IPS-20b (cell line): ENCODE measurements around the gene IL36RN.

Source experiments
- H3K27ac ChIP-seq: one replicate; pipeline ENCODE4 v1.5.1; 2013; ENCODE audit warnings: low read length
- H3K27me3 ChIP-seq: 2 replicates; pipeline ENCODE4 v1.6.1; 2013; ENCODE audit warnings: mild to moderate bottlenecking, low read length, inconsistent platforms; ENCODE audit not compliant: insufficient read depth
- H3K36me3 ChIP-seq: 2 replicates; pipeline ENCODE4 v1.6.1; 2013; ENCODE audit warnings: low read depth, mild to moderate bottlenecking, inconsistent platforms, low read length, moderate library complexity; ENCODE audit not compliant: insufficient read depth
- H3K4me1 ChIP-seq: 2 replicates; pipeline ENCODE4 v1.6.1; 2013; ENCODE audit warnings: mild to moderate bottlenecking, control low read depth, inconsistent platforms, low read length, moderate library complexity; ENCODE audit not compliant: insufficient read depth
- H3K4me3 ChIP-seq: 2 replicates; pipeline ENCODE4 v1.5.1; 2013; ENCODE audit warnings: mild to moderate bottlenecking, low read length, inconsistent platforms
- H3K9ac ChIP-seq: 2 replicates; pipeline ENCODE4 v1.6.1; 2013; ENCODE audit warnings: low read depth, mild to moderate bottlenecking, inconsistent platforms, low read length, moderate library complexity
- H3K9me3 ChIP-seq: 2 replicates; pipeline ENCODE4 v1.6.1; 2013; ENCODE audit warnings: mild to moderate bottlenecking, low read depth, low read length, inconsistent platforms; ENCODE audit not compliant: insufficient read depth

The IL36RN gene

GRCh38 chr2:113076954-113077669 is 18.1 kb downstream of the IL36RN start:
- Histone ChIP-seq H3K9ac (no peak overlapping the region), H3K9me3 (no peaks in the 10 kb centered on the region), H3K4me3 (no peak overlapping the region), H3K27me3 (0 out of 2 replicates have a peak, but pooled peaks cover 4% of the 10 kb centered on the region), H3K27ac (no peak overlapping the region), H3K36me3 (no peaks in the 10 kb centered on the region), H3K4me1 (0 out of 2 replicates have a peak, but pooled peaks cover 3% of the 10 kb centered on the region)

DNA sequence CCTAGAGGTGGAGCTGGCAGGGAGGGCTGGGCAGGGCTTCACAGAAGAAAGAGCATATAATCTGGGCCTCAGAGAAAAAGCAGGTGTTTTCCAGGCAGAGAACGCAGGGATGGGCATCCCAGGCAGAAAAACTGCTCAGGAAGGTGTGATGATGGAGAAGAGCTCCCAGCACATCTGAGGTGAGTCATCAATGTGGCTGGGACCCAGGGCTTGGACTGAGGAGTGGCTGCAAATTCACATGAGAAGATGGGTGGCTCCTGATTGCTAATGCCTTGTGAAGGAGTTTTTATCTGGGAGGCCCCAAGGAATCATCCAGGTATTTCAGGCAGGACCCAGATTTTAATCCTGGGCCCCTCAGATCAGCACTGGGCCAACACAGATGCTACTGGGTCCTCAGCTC is 18.9 kb downstream of the IL36RN start:
- no peak overlapping the region for H3K27ac ChIP-seq
- H3K36me3 ChIP-seq: no peaks in the 10 kb centered on the region
- 0 out of 2 replicates have a peak, but pooled peaks cover 7% of the 10 kb centered on the region for H3K27me3 ChIP-seq
- H3K9ac ChIP-seq: no peak overlapping the region
- 0 out of 2 replicates have a peak, but pooled peaks cover 3% of the 10 kb centered on the region for H3K4me1 ChIP-seq
- no peak overlapping the region for H3K4me3 ChIP-seq
- no peaks in the 10 kb centered on the region for H3K9me3 ChIP-seq

- no peak overlapping the region for H3K9ac ChIP-seq
- H3K27me3 ChIP-seq: peaks cover 7% of the 10 kb centered on the region; the same call in 1 of the 2 replicates
- H3K27ac ChIP-seq: no peak overlapping the region
- no peaks in the 10 kb centered on the region for H3K36me3 ChIP-seq
- no peaks in the 10 kb centered on the region for H3K9me3 ChIP-seq
- H3K4me1 ChIP-seq: 0 out of 2 replicates have a peak, but pooled peaks cover 3% of the 10 kb centered on the region
- no peak overlapping the region for H3K4me3 ChIP-seq
Measured at GRCh38 chr2:113078350-113078839, 19.4 kb downstream of the IL36RN start.

DNA sequence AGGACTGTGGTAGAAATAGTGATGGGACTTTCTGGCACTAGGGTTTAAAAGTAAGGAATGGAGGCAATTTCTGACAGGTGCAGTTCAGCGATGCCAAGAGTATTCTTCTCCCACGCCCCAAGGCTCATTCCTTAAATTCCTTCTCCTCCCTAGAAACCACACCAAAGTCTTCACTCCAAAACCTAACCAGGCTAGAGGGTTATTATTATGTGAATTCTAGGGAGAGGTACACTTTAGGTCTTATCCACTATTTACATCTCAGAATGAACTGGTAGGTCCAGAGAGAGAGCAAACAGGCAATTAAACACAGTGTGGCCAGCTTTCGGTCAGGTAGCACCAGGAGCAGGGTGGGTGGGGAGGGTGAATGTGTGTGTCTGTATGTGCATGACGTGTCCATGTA is 20.1 kb downstream of the IL36RN start:
- H3K27me3 ChIP-seq: peaks cover 7% of the 10 kb centered on the region; the same call in 1 of the 2 replicates
- H3K4me1 ChIP-seq: 0 out of 2 replicates have a peak, but pooled peaks cover 3% of the 10 kb centered on the region
- H3K27ac ChIP-seq: no peak overlapping the region

DNA sequence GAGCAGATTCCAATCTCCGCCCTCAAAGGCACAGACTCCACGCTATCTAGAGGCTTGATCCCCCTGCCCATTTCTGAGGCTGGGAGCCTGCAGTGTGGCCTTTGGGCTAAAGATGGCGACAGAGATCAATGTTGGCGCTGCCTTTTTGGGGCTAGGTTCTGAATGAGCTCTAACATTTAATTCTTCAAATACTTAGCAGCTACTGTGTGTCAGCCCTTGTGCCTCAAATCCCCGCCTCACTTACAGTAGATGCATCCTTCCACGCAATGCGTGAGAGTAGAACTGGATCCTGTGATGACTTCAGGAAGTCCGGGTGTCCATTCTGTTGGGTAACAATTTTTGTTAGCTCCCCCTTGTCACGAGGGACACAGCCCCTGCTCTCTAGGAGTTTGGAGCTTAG is 21.1 kb downstream of the IL36RN start:
- no peak overlapping the region for H3K27ac ChIP-seq
- no peak overlapping the region for H3K4me3 ChIP-seq
- H3K9ac ChIP-seq: no peak overlapping the region
- H3K9me3 ChIP-seq: no peaks in the 10 kb centered on the region
- 0 out of 2 replicates have a peak, but pooled peaks cover 3% of the 10 kb centered on the region for H3K4me1 ChIP-seq
- peaks cover 7% of the 10 kb centered on the region; the same call in 1 of the 2 replicates for H3K27me3 ChIP-seq
- no peaks in the 10 kb centered on the region for H3K36me3 ChIP-seq

More for the DNA sequence above, 20.1 kb downstream of the IL36RN start:
- H3K9ac ChIP-seq: no peak overlapping the region
- H3K36me3 ChIP-seq: no peaks in the 10 kb centered on the region
- H3K9me3 ChIP-seq: no peaks in the 10 kb centered on the region
- H3K4me3 ChIP-seq: no peak overlapping the region

DNA sequence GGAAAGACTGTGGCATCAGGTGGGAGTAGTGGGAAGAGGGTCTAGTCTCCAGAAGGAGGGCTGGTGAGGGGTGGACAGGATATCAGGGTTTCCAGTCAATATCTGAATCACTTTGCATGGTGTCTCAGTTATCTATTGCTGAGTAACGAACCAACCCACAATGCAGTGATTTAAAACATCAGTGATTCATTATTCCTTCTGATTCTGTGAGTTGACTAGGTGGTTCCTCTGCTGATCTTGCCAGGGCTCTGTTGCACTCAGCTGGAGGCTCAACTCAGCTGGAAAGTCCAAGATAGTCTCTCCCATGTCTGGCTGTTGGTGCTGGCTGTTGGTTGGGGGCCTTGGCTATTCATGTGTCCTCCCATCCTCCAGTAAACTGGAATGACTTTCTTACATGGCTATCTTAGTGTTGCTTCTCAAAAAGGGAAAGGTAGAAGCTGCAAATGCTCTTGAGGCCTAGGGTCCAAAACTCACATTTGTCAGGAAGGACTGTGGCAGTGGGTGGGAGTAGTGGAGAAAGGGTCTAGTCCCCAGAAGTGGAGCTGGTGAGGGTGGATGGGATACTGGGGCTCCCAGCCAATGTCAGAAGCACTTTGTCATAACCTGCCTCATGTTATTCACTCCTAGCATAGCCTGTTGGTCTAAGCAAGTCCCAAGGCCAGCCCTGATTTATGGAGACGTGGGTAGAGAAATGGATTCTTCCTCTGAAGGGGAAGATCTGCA is 22.7 kb downstream of the IL36RN start:
- Histone ChIP-seq H3K27me3 (peaks cover 7% of the 10 kb centered on the region; the same call in 1 of the 2 replicates), H3K27ac (no peak overlapping the region), H3K36me3 (no peaks in the 10 kb centered on the region)

GRCh38 chr2:113083296-113083695 is 24.3 kb downstream of the IL36RN start:
- 0 out of 2 replicates have a peak, but pooled peaks cover 3% of the 10 kb centered on the region for H3K4me1 ChIP-seq
- H3K9ac ChIP-seq: no peak overlapping the region
- H3K9me3 ChIP-seq: no peaks in the 10 kb centered on the region
- H3K36me3 ChIP-seq: no peaks in the 10 kb centered on the region
- peaks cover 7% of the 10 kb centered on the region; the same call in 1 of the 2 replicates for H3K27me3 ChIP-seq
- no peak overlapping the region for H3K4me3 ChIP-seq
- H3K27ac ChIP-seq: no peak overlapping the region

More for the DNA sequence above, 22.7 kb downstream of the IL36RN start:
- Histone ChIP-seq H3K9me3 (no peaks in the 10 kb centered on the region), H3K4me1 (0 out of 2 replicates have a peak, but pooled peaks cover 3% of the 10 kb centered on the region), H3K4me3 (no peak overlapping the region), H3K9ac (no peak overlapping the region)

DNA sequence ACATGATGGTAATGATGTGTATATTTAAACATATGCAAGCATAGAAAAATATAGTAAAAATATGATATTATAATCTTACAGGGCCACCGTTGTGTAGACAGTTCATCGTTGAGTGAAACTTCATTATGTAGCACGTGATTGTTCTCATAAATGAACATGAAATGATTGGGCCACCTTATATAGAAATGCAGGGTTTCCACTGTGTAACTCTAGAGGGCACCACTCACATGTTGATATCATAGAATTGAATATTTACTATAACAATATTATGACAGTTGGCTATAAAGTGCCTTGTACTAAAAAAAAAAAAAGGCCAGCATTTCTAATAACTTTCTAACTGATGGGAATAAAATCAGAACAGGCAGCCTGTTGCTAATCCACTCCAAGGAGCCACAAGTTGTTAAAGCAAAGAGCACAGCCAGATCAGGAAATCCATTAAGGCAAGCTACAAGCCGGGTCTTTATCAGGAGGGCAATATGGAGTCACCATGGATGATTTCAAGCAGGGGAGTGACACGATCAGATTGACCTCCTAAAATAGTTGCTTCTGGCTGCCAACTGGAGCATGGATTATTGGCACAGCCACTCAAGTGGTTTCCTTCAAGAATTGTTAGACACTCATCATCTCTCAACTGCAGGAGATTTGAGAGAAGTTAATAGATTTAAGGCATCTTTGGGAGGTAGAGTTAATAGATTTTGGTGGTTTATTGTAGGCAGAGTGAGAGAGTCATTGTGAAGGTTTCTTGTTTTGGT is 25.4 kb downstream of the IL36RN start:
- Histone ChIP-seq H3K4me1 (no peaks in the 10 kb centered on the region), H3K27ac (no peak overlapping the region), H3K36me3 (no peaks in the 10 kb centered on the region), H3K9ac (no peak overlapping the region), H3K4me3 (no peak overlapping the region), H3K27me3 (peaks cover 7% of the 10 kb centered on the region; the same call in 1 of the 2 replicates), H3K9me3 (no peaks in the 10 kb centered on the region)

GRCh38 chr2:113085542-113085941 is 26.5 kb downstream of the IL36RN start:
- no peak overlapping the region for H3K4me3 ChIP-seq
- no peaks in the 10 kb centered on the region for H3K9me3 ChIP-seq
- no peak overlapping the region for H3K27ac ChIP-seq
- no peaks in the 10 kb centered on the region for H3K36me3 ChIP-seq
- H3K4me1 ChIP-seq: no peaks in the 10 kb centered on the region
- peaks cover 11% of the 10 kb centered on the region; the same call in 1 of the 2 replicates for H3K27me3 ChIP-seq
- H3K9ac ChIP-seq: no peak overlapping the region

DNA sequence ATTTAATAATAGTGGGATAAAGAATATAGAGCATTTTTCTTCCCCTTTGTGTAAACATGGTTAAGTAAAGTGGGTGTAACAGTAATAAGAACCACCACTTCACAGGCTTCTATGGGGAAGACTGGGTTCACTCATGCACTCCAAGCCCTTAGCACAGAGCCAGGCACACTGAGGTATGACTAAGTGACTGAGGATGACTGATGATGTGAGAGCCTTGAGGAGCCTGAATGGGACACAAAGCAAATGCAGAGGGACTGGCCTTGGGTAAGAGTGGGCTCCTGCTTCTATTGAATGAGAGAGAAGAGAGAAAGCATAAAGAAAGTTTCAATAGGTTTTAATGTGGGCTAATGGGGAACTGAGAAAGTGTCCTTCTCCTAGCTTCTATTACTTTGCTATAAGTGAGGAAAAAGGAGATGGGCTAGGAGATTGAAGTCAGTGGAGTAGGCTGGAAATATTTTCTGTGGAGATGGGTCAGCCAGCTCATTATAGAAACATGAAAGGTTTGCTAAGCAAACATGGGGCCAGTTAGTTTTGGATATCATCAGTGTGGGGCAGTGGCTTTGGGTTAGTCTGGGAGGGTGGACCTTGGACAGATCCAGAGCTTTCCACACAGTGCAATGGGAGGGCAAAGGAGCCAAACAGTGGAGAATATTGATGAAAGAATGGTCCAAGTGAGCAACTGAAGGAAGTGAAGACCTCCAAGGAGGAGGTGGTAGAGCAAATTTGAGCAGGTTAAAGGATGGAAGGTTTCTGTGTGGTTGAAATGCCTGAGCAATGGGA is 29.4 kb downstream of the IL36RN start:
- H3K36me3 ChIP-seq: no peaks in the 10 kb centered on the region
- no peak overlapping the region for H3K27ac ChIP-seq
- no peak overlapping the region for H3K4me3 ChIP-seq

More for the DNA sequence above, 29.4 kb downstream of the IL36RN start:
- Histone ChIP-seq H3K9me3 (no peaks in the 10 kb centered on the region), H3K27me3 (peaks cover 8% of the 10 kb centered on the region; the same call in 1 of the 2 replicates), H3K4me1 (no peaks in the 10 kb centered on the region), H3K9ac (no peak overlapping the region)
